Transverse colon (tissue), 4 donors: ENCODE results near the gene FAM168B. TPM values are rescaled to one million over a fixed set of nuclear protein-coding genes. Genes with fewer than 3 reads are reported as not detected.
"Not testable (repeated sequence)": the region's sequence is repeated elsewhere in the genome, so short reads cannot be mapped to it uniquely, and the experiment has no call there.

Experiments
- DNase-seq: peaks from one replicate; pipeline ENCODE4 v3.0.0-alpha.2; 2019
- H3K27ac ChIP-seq, 4 donors: fragments of 200-600 bp; sonication (generic); 2 replicates each; pipeline ENCODE4 v1.5.1; 2016 to 2018; ENCODE audit warnings: inconsistent platforms in 4 of 4
- H3K27me3 ChIP-seq: fragments of 200-600 bp; sonication (generic); 2 replicates; pipeline ENCODE4 v1.5.1; 2017; ENCODE audit warnings: inconsistent platforms
- H3K36me3 ChIP-seq, 4 donors: fragments of 200-600 bp; sonication (generic); 2 replicates each; pipeline ENCODE4 v1.5.1; 2017 to 2019; ENCODE audit warnings: inconsistent platforms in 4 of 4
- H3K4me1 ChIP-seq, 4 donors: fragments of 200-600 bp; sonication (generic); 2 replicates each; pipeline ENCODE4 v1.5.1; 2017 to 2020; ENCODE audit warnings: inconsistent platforms in 4 of 4
- H3K4me3 ChIP-seq, 4 donors: fragments of 200-600 bp; sonication (generic); 1 replicate in 1 of 4; 2 replicates in 3 of 4; pipeline versions ENCODE4 v1.5.1 to v1.6.1; 2017 to 2019; ENCODE audit warnings: inconsistent platforms in 4 of 4
- H3K9me3 ChIP-seq, 2 donors: fragments of 200-600 bp; sonication (generic); 2 replicates each; pipeline ENCODE4 v1.5.1; 2017 to 2019; ENCODE audit warnings: inconsistent platforms in 2 of 2
- CTCF ChIP-seq, 5 experiments: fragments of 200-600 bp in 3 of 5; fragments of 450-650 bp in 2 of 5; sonication (generic) in 3 of 5; IDR thresholded peaks; 1 replicate in 2 of 5; 2 replicates in 3 of 5; pipeline ENCODE4 v1.5.1; 2016 to 2017; ENCODE audit warnings: antibody characterized with exemption in 5 of 5, inconsistent platforms in 3 of 5, mild to moderate bottlenecking in 2 of 5, moderate library complexity in 1 of 5
- EP300 ChIP-seq: sonication (generic); formaldehyde crosslinking; IDR thresholded peaks from one replicate; pipeline ENCODE4 v1.6.1; 2017; ENCODE audit warnings: antibody characterized with exemption, low read depth
- POLR2A ChIP-seq: fragments of 450-650 bp; IDR thresholded peaks from one replicate; pipeline ENCODE4 v1.6.1; 2016; ENCODE audit warnings: antibody characterized with exemption, mild to moderate bottlenecking, moderate library complexity
- POLR2AphosphoS5 ChIP-seq, 3 donors: sonication (generic); formaldehyde crosslinking; IDR thresholded peaks; one replicate each; pipeline ENCODE4 v1.6.1; 2016; ENCODE audit warnings: antibody characterized with exemption in 3 of 3
- WGBS, 2 donors: methylation state at CpG; one replicate each; pipeline ENCODE4 v1.1.5; 2018; ENCODE audit warnings: low coverage in 1 of 2; 5-methylcytosine and 5-hydroxymethylcytosine counted together
- in situ Hi-C, 4 donors: fragments of 200-750 bp; cut with MboI; loops; one replicate each; pipeline versions ENCODE4 v1.15.0 to v1.15.1; 2017; ENCODE audit warnings: low sequenced_read_pairs in 3 of 4, low pct_ligation_motif_present in 1 of 4, low pct_unique_long_range_greater_than_20kb in 1 of 4
- intact Hi-C: fragments of 100-400 bp; cut with DNase I; formaldehyde crosslinking; loops from one replicate; pipeline ENCODE4 v1.15.1; 2023; ENCODE audit warnings: low total_unique reads
- total RNA-seq, 4 donors: library from RNA; depleted of rRNA; stranded (reverse); fragments of >200 nt; gene quantifications; one replicate each; pipeline ENCODE4 v1.1.0, GENCODE V29; 2016

The FAM168B gene
- total RNA-seq, 4 donors from 2014 or later = 31.6 to 124 (median 110) TPM

GRCh38 chr2:131120815-131121317 is 27.6 kb upstream of the FAM168B start:
- H3K36me3 ChIP-seq = peaks cover 0 to 11% (median under 1%) of the 10 kb centered on the region in 4 donors
- in situ Hi-C loops (no loop called here), intact Hi-C loops (no loop called here)
- no peaks in the 10 kb centered on the region for H3K9me3 ChIP-seq
- no peak for TF ChIP-seq POLR2A
- TF ChIP-seq POLR2AphosphoS5 (IDR thresholded peaks at IDR 0.05) = no peak
- TF ChIP-seq EP300 = no peak
- no peak for TF ChIP-seq CTCF (IDR thresholded peaks at IDR 0.05)
- no peak for DNase-seq
- peak overlapping the region in 1 of 4 donors; percentile 4 for H3K27ac ChIP-seq
- no peak overlapping the region for H3K4me3 ChIP-seq
- H3K4me1 ChIP-seq = peaks cover 0 to 10% (median 0%) of the 10 kb centered on the region in 4 donors
- WGBS, 2 donors = 82% methylated on average over 9 to 12 of the region's 12 CpGs
- no peaks in the 10 kb centered on the region for H3K27me3 ChIP-seq

GRCh38 chr2:131115752-131116151 is 22.5 kb upstream of the FAM168B start:
- intact Hi-C loops (no loop called here), in situ Hi-C loops (no loop called here)
- DNase-seq = no peak
- H3K36me3 ChIP-seq = peaks cover 0 to 6% (median 0%) of the 10 kb centered on the region in 4 donors
- TF ChIP-seq EP300 (no peak), CTCF (IDR thresholded peaks at IDR 0.05) (no peak), POLR2A (no peak), POLR2AphosphoS5 (IDR thresholded peaks at IDR 0.05) (no peak)
- no peak overlapping the region for H3K27ac ChIP-seq
- H3K9me3 ChIP-seq = no peaks in the 10 kb centered on the region
- H3K4me1 ChIP-seq = peaks cover 0 to 30% (median 6%) of the 10 kb centered on the region in 4 donors
- no peak overlapping the region for H3K4me3 ChIP-seq
- H3K27me3 ChIP-seq = no peaks in the 10 kb centered on the region

- H3K9me3 ChIP-seq, DNase-seq, intact Hi-C loops, in situ Hi-C loops, H3K27ac ChIP-seq, H3K4me3 ChIP-seq, H3K36me3 ChIP-seq, H3K27me3 ChIP-seq: not testable (repeated sequence)
- WGBS, 2 donors = 93 to 95% methylated on average over 2 to 3 of the region's 3 CpGs
- peaks cover 0 to 26% (median 6%) of the 10 kb centered on the region in 4 donors for H3K4me1 ChIP-seq
Measured at GRCh38 chr2:131114950-131115349, 21.7 kb upstream of the FAM168B start.

GRCh38 chr2:131113566-131114227 is 20.4 kb upstream of the FAM168B start:
- in situ Hi-C loops (no loop called here), intact Hi-C loops (no loop called here)
- no peaks in the 10 kb centered on the region for H3K9me3 ChIP-seq
- peaks cover 0 to 26% (median 6%) of the 10 kb centered on the region in 4 donors for H3K4me1 ChIP-seq
- H3K27me3 ChIP-seq = no peaks in the 10 kb centered on the region
- H3K36me3 ChIP-seq = peaks cover 0 to 6% (median 0%) of the 10 kb centered on the region in 4 donors
- H3K4me3 ChIP-seq = no peak overlapping the region
- DNase-seq = no peak
- 94% methylated on average over 4 to 7 of the region's 7 CpGs for WGBS, 2 donors
- no peak overlapping the region for H3K27ac ChIP-seq
- TF ChIP-seq CTCF (IDR thresholded peaks at IDR 0.05) = no peak
- TF ChIP-seq POLR2AphosphoS5 (IDR thresholded peaks at IDR 0.05) = no peak
- TF ChIP-seq EP300 = no peak
- TF ChIP-seq POLR2A = no peak

- H3K4me3 ChIP-seq = no peak overlapping the region
- DNase-seq = no peak
- TF ChIP-seq POLR2A (no peak), EP300 (no peak), CTCF (IDR thresholded peaks at IDR 0.05) (no peak), POLR2AphosphoS5 (IDR thresholded peaks at IDR 0.05) (no peak)
- peaks cover 0 to 6% (median 0%) of the 10 kb centered on the region in 4 donors for H3K36me3 ChIP-seq
- H3K4me1 ChIP-seq = peaks cover under 1 to 33% (median 6%) of the 10 kb centered on the region in 4 donors
- intact Hi-C loops = no loop called here
- in situ Hi-C loops = no loop called here
- no peaks in the 10 kb centered on the region for H3K9me3 ChIP-seq
- H3K27me3 ChIP-seq = no peaks in the 10 kb centered on the region
- H3K27ac ChIP-seq = no peak overlapping the region
- whole genome bisulfite sequencing, 2 donors = 82 to 100% methylated on average over 1 to 2 of the region's 2 CpGs
Measured at GRCh38 chr2:131112529-131112928, 19.3 kb upstream of the FAM168B start.
